SK-N-SH (cell line): ENCODE results near the gene DERL3. TPM values are rescaled to one million over a fixed set of nuclear protein-coding genes. Genes with fewer than 3 reads are reported as not detected.

Experiments
- CTCF ChIA-PET: fragments of 300-600, 350-600 bp; formaldehyde crosslinking; extraction: SDS; loops from one replicate; lab custom pipeline; 2021; lab: Yijun Ruan, JAX
- POLR2A ChIA-PET: fragments of 350-600 bp; sonication (Branson Sonifier 250); formaldehyde crosslinking; extraction: SDS; loops from one replicate; lab custom pipeline; 2020; ENCODE audit warnings: antibody characterized with exemption, inconsistent platforms; lab: Yijun Ruan, JAX
- DNase-seq: peaks from one replicate; pipeline ENCODE4 v3.0.0; 2012
- H2AFZ ChIP-seq: fragments of 200-600 bp; sonication (generic); 2 replicates; pipeline ENCODE4 v1.8.1; 2016; ENCODE audit warnings: antibody characterized with exemption, mild to moderate bottlenecking, low read depth
- H3F3A ChIP-seq: fragments of 200-600 bp; sonication (generic); replicated peaks from 2 replicates; pipeline ENCODE3; 2016; ENCODE audit warnings: antibody characterized with exemption, mild to moderate bottlenecking; ENCODE audit not compliant: insufficient read depth
- H3K27ac ChIP-seq, 2 experiments: fragments of 200-500 bp in 1 of 2; fragments of 200-600 bp in 1 of 2; sonication (Bioruptor generic) in 1 of 2; sonication (generic), shearing (Covaris generic) in 1 of 2; 2 replicates each; pipeline versions ENCODE4 v1.5.1 to v1.6.1; 2014 to 2016; ENCODE audit warnings: low read depth in 2 of 2, inconsistent platforms in 1 of 2, low read length in 1 of 2, mild to moderate bottlenecking in 1 of 2, mixed read lengths in 1 of 2
- H3K27me3 ChIP-seq: fragments of 200-600 bp; sonication (generic), shearing (Covaris generic); 2 replicates; pipeline ENCODE4 v1.6.1; 2016; ENCODE audit warnings: mixed run types; ENCODE audit not compliant: insufficient read depth
- H3K36me3 ChIP-seq, 2 experiments: fragments of 200-500 bp in 1 of 2; fragments of 200-600 bp in 1 of 2; sonication (Bioruptor generic) in 1 of 2; sonication (generic) in 1 of 2; replicated peaks in 1 of 2; 2 replicates each; pipeline versions ENCODE3 to v1.5.1; 2014 to 2016; ENCODE audit warnings: low read length in 1 of 2, mild to moderate bottlenecking in 1 of 2; ENCODE audit not compliant: insufficient read depth in 2 of 2, control insufficient read depth in 1 of 2
- H3K4me1 ChIP-seq, 2 experiments: fragments of 200-500 bp in 1 of 2; fragments of 200-600 bp in 1 of 2; sonication (Bioruptor generic) in 1 of 2; sonication (generic), shearing (Covaris generic) in 1 of 2; 2 replicates each; pipeline versions ENCODE4 v1.5.1 to v1.6.1; 2014 to 2016; ENCODE audit warnings: low read depth in 1 of 2, low read length in 1 of 2, mixed run types in 1 of 2; ENCODE audit not compliant: insufficient read depth in 2 of 2, control insufficient read depth in 1 of 2
- H3K4me2 ChIP-seq: fragments of 200-600 bp; sonication (generic), shearing (Covaris generic); 2 replicates; pipeline ENCODE4 v1.6.1; 2017; ENCODE audit warnings: mixed run types
- H3K4me3 ChIP-seq, 2 experiments: fragments of 200-500 bp in 1 of 2; fragments of 200-600 bp in 1 of 2; sonication (Bioruptor generic) in 1 of 2; sonication (generic), shearing (Covaris generic) in 1 of 2; 2 replicates each; pipeline versions ENCODE4 v1.5.1 to v1.8.1; 2014 to 2016; ENCODE audit warnings: low read depth in 2 of 2, inconsistent platforms in 1 of 2, low read length in 1 of 2, mild to moderate bottlenecking in 1 of 2, mixed read lengths in 1 of 2, moderate library complexity in 1 of 2
- H3K79me2 ChIP-seq: fragments of 200-600 bp; sonication (generic); 2 replicates; pipeline ENCODE4 v1.8.1; 2017; ENCODE audit warnings: mild to moderate bottlenecking; ENCODE audit not compliant: insufficient read depth
- H3K9ac ChIP-seq: fragments of 200-600 bp; sonication (generic); 2 replicates; pipeline ENCODE4 v1.6.1; 2017; ENCODE audit warnings: mixed run types
- H3K9me2 ChIP-seq: fragments of 200-600 bp; sonication (generic); 2 replicates; pipeline ENCODE4 v1.6.1; 2017; ENCODE audit warnings: mixed run types
- H3K9me3 ChIP-seq: fragments of 200-600 bp; sonication (generic); 2 replicates; pipeline ENCODE4 v1.6.1; 2017; ENCODE audit warnings: mixed run types, mild to moderate bottlenecking, moderate library complexity
- H4K20me1 ChIP-seq: fragments of 200-600 bp; sonication (generic); 2 replicates; pipeline ENCODE4 v1.6.1; 2017; ENCODE audit warnings: mild to moderate bottlenecking, mixed run types; ENCODE audit not compliant: insufficient read depth
- EZH2phosphoT487 ChIP-seq: fragments of 200-600 bp; sonication (generic); IDR thresholded peaks from 2 replicates; pipeline ENCODE4 v1.6.1; 2017; ENCODE audit warnings: low read depth, mixed run types, mild to moderate bottlenecking, antibody characterized with exemption, moderate library complexity, borderline replicate concordance
- FOXJ3 ChIP-seq: sonication (generic); formaldehyde crosslinking; IDR thresholded peaks from 2 replicates; pipeline ENCODE4 v1.5.1; 2020; ENCODE audit warnings: mild to moderate bottlenecking, missing genetic modification reagents
- FOXM1 ChIP-seq: IDR thresholded peaks from 2 replicates; pipeline ENCODE4 v1.4.0; 2012; ENCODE audit warnings: low read depth, mild to moderate bottlenecking
- MXI1 ChIP-seq: IDR thresholded peaks from 2 replicates; pipeline ENCODE4 v1.6.1; 2012; ENCODE audit warnings: mild to moderate bottlenecking, low read depth, low read length, improper control_type of control experiment
- NRF1 ChIP-seq: IDR thresholded peaks from 2 replicates; pipeline ENCODE4 v1.6.1; 2012; ENCODE audit warnings: low read depth, mild to moderate bottlenecking, low read length
- YY1 ChIP-seq: IDR thresholded peaks from 2 replicates; pipeline ENCODE4 v1.4.0; 2012; ENCODE audit warnings: low read depth, mild to moderate bottlenecking
- WGBS: methylation state at CpG from one replicate; pipeline ENCODE4 v1.1.6; 2017; ENCODE audit warnings: low lambda C conversion rate; 5-methylcytosine and 5-hydroxymethylcytosine counted together
- polyA plus RNA-seq, 3 experiments: library from polyadenylated mRNA; depleted of rRNA; stranded (reverse); fragments of >200 nt; gene quantifications; 2 replicates each; pipeline ENCODE4 v1.2.3, GENCODE V29; 2012

Gene DERL3
- polyA plus RNA-seq, 1 of the 3 experiments (the other 2 are of a cell fraction): not detected

DNA sequence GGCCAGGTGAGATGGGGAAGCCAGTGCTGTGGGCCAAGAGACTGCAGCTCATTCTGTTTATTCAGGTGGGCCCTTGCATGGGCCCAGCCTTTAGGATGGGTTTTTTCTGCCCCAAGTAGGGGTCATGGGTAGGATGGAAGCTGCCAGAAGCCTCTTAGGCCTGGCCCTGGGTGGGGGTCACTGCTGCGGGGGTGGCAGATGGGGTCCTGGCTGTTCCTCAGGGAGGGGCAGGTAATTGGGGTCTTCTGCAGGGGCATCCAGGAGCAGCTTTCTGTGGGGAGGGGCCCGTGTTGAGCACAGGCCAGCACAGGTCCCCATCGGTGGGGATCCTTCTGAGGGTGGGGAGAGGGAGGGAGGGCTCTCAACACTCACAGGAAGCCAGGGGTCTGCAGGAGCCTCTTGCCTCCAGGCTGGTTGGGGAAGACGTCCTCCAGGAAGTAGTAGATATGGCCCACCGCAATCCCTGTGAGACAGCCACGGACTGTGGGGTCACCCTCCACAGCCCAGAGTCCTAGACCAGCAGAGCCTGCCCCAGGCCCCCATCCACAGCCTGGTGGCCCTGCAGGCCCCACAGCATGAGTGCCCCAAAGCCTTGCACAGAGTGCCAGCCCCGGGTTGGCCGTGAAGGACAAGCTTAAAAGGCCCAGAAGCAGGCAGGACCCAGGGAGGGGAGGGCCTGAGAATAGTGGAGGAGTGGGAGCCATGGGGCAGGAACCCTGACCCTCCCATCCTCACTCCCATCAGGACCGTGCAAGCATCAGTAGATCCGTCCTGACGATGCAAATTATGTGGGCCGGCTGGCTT, 1.9 kb downstream of the DERL3 start (continued):
- TF ChIP-seq FOXM1 (no peak), EZH2phosphoT487 (no peak), YY1 (no peak), MXI1 (no peak)

DNA sequence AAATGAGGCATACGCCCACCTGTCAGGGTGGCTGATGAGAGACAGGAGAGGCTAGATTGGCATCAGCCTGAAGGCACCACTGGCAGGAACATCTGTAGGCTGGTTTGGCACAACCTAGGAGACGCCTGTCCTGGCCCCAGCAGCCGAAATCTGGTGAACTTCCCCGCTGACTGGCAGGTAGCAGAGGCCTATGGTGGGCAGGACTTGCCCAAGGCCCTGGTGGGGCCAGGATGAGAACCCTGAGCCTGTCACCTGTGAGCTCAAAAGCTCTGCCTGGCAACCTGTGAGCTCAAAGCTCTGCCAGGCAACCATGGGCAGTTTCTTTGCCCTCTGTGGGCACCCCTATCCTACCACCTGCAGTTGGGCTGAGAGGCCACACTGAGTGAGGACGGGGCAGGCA, 2.5 kb downstream of the DERL3 start:
- H3K4me2 ChIP-seq: no peak overlapping the region
- H3F3A ChIP-seq: no peaks in the 10 kb centered on the region
- no peak overlapping the region for H2AFZ ChIP-seq
- no peak for TF ChIP-seq FOXJ3 (CRISPR knock-in tag)
- TF ChIP-seq EZH2phosphoT487: no peak
- no peaks in the 10 kb centered on the region for H3K9me3 ChIP-seq
- peaks cover 11% of the 10 kb centered on the region for H3K79me2 ChIP-seq
- CTCF ChIA-PET: interaction anchor here (1.1 to 2.6 kb wide), 3 partner anchors 12 to 68 kb away, joined by 3 to 15 read pairs (median 4); partner anchors contain the start of gene CHCHD10
- H3K4me1 ChIP-seq: peaks cover 0 to 46% of the 10 kb centered on the region in 2 experiments; a peak in 2 of 4 replicates
- H3K9ac ChIP-seq: no peak overlapping the region
- DNase-seq: peak; percentile 14
- no peaks in the 10 kb centered on the region for H3K9me2 ChIP-seq
- H3K27ac ChIP-seq: no peak overlapping the region; a peak in 1 of 4 replicates
- POLR2A ChIA-PET: interaction anchor here (2.2 kb wide), 1 partner anchor 8 kb away, joined by 6 read pairs; no protein-coding TSS in a partner anchor
- H4K20me1 ChIP-seq: no peaks in the 10 kb centered on the region
- H3K27me3 ChIP-seq: no peaks in the 10 kb centered on the region
- H3K4me3 ChIP-seq: no peak overlapping the region
- 100% methylated on average over 1 of the region's 5 CpGs for WGBS
- H3K36me3 ChIP-seq: peaks cover 0 to 43% of the 10 kb centered on the region in 2 experiments

DNA sequence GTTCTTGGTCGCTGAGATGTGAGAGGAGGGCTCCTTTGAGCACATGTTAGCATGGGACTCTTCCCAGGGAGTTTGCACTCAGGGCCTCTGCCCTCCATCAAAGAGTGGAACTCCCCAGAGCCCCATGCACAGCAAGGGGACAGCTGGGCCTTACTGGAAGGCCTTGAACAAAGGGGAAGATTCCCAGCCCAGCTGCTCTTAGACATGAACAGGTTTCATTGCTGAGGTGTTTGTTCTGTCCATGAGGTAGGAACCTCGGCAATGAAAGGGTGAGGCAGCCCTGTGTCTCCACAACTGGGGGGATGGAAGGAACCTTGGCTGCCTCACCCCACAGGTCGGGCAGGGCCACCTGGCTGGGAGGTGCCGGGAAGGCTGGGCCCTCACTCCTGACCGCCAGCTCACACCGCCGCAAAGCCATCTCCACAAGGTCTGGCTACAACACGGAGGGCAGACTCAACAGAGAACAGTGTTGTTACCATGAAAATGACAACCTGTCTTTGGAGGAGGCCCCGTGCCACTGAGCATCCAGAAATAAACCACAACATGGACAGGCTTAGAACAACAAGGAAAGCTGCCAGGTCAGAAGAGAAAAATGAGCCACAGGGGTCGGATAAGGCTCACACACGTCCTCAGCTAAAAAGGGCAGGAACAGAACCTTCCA, 3.2 kb downstream of the DERL3 start:
- peak; percentile 8 for DNase-seq
- no peak overlapping the region for H3K9ac ChIP-seq

More for the DNA sequence above, 3.2 kb downstream of the DERL3 start:
- TF ChIP-seq NRF1: no peak
- H3K27me3 ChIP-seq: no peaks in the 10 kb centered on the region
- WGBS: 87% methylated on average over 10 of the region's 11 CpGs
- peaks cover 17% of the 10 kb centered on the region for H3K79me2 ChIP-seq
- no peak overlapping the region for H2AFZ ChIP-seq
- H3K4me3 ChIP-seq: no peak overlapping the region
- H3K27ac ChIP-seq: peak overlapping the region in 1 of 2 experiments; percentile 1; a peak in 1 of 4 replicates
- peaks cover 0 to 46% of the 10 kb centered on the region in 2 experiments for H3K36me3 ChIP-seq
- no peak overlapping the region for H3K4me2 ChIP-seq
- no peaks in the 10 kb centered on the region for H4K20me1 ChIP-seq
- H3F3A ChIP-seq: peaks cover 2% of the 10 kb centered on the region
- no peaks in the 10 kb centered on the region for H3K9me2 ChIP-seq
- H3K9me3 ChIP-seq: no peaks in the 10 kb centered on the region
- ChIA-PET CTCF (interaction anchor here (0.6 to 2.6 kb wide), 6 partner anchors 10 to 67 kb away, joined by 3 to 15 read pairs (median 4); partner anchors contain the start of genes CHCHD10 and MMP11), POLR2A (interaction anchor here (2.2 kb wide), 1 partner anchor 9 kb away, joined by 6 read pairs; no protein-coding TSS in a partner anchor)
- H3K4me1 ChIP-seq: peaks cover 0 to 50% of the 10 kb centered on the region in 2 experiments; a peak in 2 of 4 replicates
